Measurements from ENCODE around the gene PITPNM3.

The PITPNM3 gene

DNA sequence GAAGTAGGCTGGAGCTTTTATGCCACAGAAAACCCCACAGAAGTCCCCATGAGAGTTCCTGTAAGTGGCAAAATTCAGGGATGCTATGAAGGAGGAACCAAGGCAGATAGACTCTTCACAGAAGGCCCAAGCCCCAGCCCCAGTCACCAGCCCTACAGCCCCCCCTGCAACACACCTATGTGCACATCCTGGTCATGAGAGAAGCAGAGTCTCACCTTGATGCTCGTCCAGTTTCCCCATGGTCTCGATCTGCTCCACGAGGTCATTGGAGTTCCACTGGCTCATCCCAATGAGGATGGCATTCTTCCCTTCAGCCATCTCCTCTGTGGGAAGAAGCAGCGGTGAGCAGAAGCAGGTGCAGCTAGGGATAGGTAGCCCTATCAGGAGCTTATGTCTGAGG, 31.2 kb downstream of the PITPNM3 start:
- DNase-seq: no peak

DNA sequence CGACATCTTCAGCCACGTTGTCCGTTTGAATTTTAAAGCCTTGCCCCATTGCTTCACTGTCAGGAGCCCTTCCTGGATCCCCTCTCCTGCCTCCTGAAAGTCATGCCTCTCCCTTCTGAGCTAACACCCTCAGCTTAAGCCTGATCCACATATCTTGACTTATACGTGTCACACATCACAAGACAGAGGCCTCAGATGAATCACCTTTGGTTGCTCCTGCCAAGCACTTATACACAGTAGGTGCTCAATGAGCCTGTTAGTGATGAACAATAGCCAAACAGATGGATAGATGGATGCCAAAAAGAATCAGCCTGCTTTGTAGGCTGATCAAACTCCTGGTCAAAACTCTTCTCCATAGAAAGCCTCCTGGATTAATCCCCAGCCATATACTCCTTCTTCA, 31.8 kb downstream of the PITPNM3 start:
- DNase-seq: no peak

DNA sequence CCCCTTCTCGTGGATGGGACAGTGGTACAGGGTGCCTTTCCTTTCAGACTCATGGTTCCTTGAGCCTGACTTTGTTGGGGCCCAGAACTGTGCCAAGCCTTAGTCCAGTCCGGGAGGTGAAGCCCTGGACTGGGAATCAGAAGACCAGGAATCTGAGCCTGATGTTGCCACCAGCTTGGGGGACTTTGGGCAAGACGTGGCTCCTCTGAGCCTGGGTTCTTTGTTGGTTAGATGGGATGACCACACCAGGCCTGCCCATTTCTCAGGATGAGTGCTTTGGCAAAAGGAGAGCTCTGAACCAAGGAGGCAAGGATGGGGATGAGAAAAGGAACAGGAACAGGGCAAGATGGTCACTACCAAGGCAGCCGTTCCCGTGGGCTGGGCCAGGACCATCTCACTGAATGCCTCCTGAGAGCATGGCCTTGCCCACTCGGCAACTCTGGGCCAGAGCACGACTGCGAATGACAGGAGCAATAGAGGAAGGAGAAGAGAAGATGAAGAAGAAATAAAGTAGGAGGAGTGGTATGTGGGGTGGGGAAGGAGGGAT, 32.5 kb downstream of the PITPNM3 start:
- DNase-seq: no peak

DNA sequence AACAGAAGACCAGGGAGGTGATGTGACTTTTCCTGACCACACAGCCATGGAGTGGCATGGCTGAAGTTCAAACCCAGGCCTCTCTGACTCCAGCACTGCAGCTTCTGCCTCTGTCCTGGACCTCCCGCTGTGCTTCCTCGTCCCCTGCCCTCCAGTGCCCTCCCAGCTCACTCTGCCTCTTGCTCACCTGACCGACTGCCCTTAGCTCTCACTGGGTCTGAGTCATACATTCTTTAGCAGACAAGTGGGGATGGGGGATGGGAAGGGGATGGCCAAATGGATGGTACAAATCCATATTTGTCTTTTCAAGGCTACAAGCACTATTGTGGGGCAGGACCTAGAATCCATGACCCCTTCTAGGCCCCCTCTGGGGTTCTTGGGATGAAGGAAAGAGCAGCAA, 33.0 kb downstream of the PITPNM3 start:
- DNase-seq: no peak

DNA sequence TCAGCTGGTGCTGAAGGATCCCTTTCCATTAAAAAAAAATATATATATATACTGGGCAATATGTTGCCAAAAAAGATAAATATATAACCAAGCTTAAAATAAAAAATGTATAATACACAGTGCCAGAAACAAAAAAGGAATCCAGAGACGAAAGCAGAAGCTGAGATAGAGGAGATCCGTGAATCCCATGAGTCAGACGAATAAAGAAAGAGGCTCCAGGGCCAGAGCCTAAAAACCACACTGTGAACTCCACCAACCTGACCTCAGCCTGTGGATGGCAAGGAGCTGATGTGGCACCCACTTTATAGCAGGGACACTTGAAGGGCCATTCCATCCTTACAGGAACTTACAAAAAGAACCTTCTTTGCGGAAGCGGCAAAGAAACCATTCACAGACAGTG, 34.8 kb downstream of the PITPNM3 start:
- DNase-seq: no peak

DNA sequence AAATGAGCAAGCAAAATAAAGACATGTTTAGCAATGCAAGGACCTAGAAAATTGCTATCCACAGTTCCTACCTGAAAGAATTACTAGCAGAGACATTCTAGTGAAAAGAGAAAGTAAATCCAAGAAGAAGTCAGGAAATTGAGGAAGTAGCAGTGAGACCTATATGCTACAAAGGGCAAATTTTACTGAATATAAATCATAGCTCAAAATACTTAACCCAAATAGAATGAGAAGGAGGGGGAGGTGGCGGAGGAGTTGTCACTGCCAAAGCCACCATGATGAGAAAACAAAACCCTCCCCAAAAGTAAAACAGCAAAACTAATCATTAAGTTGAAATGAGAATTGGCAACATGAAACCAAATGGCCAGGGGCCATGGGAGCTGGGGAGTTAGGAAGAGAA, 39.3 kb downstream of the PITPNM3 start:
- DNase-seq: no peak

DNA sequence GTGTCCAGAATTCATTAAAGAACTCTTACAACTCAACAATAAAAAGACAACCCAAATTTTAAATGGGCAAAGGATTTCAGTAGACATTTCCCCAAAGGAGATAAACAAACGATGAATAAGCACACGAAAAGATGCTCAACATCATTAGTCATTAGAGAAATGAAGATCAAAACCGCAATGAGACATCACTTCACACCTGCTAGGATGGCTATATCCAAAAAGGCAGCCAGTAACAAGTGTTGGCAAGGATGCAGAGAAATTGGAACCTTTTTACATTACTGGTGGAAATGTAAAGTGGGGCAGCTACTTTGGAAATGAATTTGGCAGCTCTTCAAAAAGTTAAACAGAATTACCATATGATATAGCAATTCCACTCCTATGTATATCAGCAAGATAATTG, 42.0 kb downstream of the PITPNM3 start:
- DNase-seq: no peak

DNA sequence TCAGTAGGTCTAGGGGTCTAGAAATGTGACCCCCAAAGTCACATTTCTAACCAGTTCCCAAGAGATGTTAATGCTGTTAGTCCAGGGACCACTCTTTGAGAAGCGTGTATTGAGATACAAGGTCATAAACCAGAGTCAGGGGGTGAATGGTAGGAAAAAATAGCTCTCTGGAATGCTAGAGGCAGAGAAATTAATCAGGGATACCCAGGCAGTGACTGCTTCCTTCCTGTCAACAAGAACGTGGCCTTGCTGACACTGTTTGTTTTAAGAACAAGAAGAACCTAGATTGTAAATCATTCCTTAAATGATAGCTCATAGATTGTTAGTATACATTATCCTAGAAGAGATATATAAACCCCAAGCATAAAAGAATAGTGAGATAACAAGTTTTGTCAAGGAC, 43.8 kb downstream of the PITPNM3 start:
- DNase-seq: no peak

DNA sequence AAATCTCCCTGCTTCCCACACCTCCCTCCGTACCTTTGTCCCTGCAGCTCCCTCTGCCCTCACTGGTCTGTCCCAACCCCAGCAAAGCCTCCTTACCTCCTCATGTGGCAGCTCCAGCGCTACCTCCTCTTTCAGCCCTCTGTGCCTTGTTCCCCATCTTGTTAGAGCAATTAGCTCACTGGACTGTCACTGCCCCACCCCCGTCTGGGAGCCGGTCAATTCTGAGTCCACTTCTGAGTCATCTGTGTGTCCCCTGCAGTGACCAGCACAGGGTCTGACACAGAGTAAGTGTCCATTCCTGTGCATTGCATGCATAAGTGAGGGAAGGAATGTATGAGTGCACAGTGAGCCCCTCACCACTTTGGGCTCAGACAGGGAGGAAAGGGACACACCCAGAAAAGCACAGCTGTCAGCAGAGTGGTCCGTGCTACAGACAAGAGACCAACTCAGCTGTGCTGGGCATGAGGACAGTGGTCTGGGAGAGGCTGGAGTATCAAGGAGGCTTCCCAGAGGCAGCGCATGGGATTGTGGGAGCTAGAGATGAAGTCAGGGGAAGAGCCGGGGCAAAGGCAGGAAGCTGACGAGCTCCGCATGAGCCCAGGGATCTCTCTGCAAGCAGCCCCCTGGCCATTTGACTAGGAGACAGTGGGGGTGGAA, 45.9 kb downstream of the PITPNM3 start:
- DNase-seq: no peak

DNA sequence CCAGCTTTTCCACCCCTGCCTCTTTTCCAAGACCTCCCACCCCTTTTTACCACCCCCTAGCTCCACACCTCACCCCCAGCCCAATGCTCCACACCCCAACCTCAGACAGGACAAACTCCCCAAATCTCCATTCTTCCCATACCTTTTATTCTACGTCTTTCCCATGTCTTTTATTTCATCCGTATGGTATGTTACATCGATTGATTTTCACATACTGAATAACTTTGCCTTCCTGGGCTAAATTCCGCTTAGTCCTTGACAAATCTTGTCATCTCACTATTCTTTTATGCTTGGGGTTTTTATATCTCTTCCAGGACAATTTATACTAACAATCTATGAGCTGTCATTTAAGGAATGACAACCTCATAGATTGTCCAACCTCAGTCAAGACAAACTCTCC, 46.4 kb downstream of the PITPNM3 start:
- DNase-seq: no peak

DNA sequence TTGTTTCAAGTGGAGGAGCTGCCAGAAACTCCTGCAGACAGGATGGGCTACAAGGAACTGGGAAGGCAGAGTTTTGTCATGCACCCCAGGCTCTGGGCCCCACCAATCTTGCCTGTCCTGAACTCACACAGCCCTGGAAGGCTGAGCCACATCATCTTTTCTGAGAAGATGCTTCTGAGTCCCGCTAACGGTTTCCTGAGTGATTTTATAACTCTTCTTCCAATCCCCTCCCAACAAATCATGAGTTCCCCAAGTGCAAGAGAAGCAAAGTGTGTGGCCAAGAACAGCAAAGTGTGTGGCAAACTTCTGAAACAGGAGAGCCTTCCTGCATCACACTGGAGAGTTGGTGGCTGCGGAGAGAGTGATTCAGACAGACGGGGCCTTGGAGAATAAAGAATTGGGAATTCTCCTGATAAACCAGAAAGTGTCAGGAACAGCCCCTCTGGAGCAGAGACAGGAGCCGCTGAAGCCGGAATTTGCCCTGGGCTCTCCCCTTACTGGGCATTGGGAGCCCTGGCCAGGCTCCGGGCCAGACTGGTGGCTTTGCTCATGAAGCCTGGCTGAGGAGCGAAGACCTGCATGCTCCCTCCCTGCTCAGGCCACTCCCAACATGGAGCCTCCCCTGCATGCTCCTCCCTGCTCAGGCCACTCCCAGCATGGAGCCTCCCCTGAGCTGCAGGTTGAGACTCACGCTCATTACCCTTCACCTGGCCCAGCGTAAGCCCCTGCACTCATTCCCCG, 47.2 kb downstream of the PITPNM3 start:
- no peak for DNase-seq

DNA sequence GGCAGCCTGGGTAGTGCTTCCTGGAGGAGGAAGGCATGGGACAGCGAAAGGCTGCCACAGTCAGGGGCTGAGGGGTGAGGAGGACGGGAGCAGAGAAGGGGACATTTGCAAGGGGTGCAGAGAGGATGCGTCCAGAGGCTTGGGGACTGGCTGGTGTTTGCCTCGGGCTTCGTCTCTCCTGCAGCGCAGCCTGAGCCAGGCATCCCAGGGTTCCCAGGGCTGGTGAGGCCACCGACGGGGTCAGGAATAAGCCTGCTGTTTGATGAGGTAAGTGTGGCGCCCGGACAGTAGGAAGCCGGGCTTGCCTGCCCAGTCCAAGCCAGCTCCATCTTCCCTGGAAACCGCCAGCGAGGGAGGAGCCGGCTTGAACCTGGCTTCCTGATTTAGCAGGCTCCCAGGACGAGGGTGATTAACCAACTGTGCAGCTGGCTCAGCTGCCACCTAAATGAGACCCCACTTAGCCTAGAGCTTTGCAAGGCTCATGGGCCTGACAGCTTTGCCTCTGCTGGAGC, 47.8 kb downstream of the PITPNM3 start:
- no peak for DNase-seq

DNA sequence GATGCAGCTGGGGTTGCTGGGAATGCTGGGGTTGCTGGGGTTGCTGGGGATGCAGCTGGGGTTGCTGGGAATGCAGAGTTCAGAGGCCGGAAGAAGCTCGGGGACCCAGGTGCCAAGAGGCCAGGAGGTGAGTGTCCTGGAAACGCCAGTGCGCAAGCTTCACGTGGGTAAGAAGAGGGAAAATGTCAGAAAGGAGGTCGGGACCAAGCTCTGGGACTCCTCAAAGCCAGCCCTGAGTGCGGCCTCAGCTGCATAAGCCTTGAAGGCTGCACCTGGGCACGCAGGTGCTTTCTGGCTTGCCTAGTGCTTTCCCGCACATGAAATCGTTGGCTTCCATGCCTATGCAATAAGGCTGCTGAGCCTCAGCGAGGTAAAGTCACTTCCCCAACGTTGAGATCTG, 48.3 kb downstream of the PITPNM3 start:
- no peak for DNase-seq

DNA sequence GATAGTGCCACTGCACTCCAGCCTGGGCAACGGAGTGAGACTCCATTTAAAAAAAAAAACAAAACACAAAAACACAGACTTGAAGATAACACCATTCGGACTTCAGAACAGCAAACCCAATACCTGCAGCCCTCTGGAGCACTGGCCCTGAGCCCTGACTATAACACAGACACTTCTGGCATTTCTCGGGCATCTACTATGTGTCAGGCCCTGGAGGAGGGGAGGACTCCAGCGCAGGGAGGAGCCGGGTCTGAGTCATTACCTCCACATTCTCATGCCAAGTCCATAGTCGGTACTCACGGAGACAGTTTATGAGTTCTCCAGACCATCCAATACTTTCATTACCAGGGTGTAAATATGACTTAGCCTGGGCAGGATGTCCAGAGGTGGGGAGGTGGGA, 48.8 kb downstream of the PITPNM3 start:
- DNase-seq: no peak

DNA sequence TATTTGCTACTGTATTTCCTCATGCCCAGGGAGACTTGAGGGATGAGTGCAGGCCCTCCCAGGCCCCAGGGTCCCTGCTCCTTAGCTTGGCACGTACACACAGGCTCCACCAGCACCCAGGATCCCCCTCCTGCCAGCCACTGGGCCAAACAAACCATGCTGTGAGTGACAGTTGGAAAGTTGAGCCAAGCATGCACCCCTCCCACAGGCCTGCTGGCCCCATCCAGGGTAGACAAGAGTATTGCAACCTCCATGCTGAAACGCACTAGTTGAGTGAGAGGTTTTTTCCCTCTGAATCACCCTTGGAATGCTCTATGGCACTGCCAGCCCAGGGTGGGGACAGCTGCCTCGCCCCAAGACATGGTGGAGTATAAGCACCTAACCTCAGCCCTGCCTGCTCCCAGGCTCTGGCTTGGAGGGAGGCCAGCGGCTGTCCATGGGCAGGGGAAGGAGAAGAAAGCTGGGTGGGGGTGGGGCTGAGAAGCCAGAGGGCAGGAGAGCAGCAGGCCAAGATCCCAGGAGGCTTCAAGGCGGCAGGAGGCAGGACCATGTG, 49.6 kb downstream of the PITPNM3 start:
- DNase-seq: no peak

DNA sequence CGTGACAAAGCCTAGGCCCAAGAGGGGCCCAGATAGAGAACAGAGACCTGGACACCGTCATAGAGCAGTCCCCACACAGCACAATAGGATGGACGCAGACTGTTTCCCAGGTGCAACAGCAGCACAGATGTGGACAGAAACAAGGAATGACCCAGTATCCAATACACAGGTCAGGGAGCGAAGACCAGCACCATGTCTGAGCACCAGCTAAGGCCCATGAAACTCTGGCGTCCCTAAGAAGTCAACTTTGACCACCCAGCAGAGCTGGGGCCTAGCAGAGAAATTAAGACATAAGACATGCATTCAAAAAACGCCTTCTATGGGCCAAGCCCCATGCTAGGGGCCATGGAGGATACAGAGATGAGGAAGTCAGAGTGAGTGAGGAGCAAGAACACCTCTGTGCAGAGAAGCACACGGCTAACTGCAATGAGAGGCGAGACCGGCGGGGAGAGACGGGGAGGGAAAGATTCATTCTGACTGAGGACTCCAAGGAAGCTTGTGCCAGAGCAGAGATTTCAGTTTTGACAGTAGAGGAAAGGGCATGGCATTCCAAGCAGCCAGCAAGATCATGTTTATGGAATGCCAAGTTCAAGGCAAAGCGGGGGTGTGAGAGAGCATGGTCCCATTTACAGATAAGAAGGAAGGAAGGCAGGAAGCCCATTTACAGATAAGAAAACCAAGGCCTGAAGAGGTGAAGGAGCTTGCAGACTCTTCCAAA, 50.8 kb downstream of the PITPNM3 start:
- no peak for DNase-seq

DNA sequence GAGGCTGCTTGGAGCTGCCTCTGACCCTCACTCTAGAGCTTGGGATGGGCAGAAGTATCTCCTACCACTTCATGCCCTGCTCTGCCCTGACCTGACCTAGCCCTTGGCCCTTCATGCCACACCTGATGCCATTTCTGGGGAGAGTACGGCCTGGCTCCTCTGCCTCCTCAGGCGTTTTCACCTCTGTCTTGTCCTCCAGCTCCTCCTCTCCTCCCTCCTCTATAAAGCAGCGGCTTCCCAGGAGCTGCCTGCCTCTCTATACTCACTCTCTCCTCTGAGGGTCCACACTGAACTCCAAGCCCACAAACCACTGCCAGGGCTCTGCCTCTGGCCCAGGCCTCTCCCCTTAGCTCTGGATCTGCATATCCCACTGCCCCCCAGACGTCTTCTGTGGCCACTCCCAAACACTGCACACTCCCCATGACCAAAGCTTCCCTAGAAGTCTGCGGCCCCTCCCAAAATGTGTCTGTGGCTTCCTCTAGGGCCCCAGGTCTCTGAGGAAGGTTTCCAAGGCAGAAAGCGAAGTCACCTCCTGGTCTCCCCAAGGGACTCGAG, 52.6 kb downstream of the PITPNM3 start:
- no peak for DNase-seq

DNA sequence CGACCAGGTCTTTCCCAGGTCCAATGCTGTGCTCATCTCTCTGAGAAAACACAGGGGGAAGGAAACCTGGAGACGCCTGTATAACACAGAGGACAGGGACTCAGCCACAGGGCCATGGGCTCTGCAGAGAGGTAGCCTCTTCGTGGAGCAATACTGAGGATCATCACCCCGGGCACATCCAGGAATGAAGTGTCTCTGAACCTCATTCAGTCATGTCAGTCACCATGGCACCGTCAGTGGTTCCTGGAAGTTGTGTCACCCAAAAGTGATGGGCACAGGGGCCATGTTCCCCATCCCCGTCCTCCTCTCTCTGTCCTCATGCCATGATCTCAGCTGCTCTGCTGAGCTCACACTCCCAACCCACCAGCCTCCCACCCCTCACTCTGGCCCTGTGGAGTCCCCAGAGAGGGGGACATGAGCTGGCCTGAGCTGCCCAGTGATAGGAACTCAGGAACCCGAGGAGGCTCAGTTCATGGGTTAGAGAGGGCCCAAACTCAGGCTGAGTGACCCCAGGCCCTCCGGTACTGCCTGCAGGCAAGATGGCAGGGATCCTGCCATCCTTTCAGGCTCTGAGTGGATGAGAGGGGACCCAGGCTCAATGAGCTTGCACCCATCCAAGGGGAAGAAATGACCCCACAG, 53.4 kb downstream of the PITPNM3 start:
- DNase-seq: no peak

DNA sequence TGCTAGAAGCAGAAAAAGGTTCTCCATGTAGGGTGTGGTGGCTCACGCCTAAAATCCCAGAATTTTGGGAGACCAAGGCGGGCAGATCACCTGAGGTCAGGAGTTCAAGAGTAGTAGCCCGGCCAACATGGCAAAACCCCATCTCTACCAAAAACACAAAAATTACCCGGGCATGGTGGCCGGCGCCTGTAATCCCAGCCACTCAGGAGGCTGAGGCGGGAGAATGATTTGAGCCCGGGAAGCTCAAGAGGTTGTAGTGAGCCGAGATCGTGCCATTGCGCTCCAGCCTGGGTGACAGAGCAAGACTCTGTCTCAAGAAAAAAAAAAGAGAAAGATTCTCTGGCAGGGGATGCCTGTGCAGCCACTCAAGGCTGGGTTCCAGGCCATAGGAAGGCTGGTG, 54.2 kb downstream of the PITPNM3 start:
- no peak for DNase-seq

DNA sequence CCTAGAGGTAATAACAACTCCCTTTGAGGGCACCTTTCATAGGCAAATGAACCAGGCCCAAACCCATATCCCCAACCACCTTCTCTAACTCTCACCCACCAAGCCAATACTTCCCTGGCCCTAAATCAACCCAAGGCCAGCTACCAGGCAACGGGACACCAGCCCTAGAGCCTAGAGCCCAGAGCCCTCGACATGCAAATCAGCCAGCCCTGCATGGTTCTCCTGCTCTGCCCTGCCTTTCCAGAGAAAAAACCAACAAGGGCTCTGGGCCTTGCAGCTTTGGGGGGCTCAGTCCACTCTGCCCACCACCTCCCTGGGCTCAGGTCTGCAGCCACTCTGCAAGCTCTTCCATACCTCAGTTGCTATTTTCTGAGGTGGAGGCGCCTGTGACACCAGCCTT, 55.0 kb downstream of the PITPNM3 start:
- DNase-seq: no peak

DNA sequence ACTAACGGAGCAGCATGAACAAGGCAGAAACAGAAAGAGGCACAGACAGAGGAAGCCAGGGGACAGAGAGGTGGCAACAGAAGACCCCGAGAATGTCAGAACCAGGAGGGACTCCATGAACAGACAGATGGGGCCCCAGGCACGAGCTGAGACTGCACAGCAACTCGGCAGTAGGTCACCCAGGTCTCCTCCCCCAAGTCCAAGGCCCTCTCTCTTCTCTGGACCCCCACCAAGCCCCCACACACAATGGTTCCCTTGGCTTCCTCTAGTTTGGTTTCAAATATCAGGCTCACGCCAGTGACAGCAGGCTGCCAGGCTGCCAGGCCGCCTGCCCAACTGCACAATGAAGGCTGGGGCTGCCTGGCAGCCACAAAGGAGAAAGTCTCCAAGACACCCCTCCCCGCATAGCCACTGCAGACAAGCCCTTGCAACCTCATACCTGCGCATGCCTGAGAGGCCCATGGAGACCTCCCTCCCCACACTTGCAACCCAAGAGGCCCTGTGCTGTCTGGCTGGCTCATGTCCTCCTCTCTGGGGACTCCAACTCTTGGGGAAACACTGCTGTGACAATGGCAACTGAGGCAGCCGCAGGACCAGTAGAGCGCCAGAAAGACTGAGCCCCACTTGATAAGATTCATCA, 57.3 kb downstream of the PITPNM3 start:
- DNase-seq: no peak

DNA sequence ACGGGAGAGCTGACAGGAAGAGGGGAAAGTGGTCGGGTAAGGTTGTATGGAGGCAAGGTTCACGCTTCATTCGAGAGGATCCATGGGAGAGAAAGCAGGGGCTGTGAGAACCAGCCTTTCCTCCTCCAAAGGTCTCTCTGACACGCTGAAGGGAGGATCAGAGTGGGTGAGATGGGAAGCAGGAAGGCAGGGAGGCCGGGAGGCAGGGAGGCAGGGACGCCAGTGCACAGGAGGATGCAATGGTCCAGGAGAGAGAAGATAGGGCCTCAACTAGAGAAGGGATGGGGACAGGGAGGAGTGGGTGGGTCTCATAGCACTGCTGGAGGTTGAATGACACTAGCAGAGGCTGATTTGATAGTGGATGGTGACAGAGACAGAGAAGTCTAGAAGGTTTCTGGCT, 58.0 kb downstream of the PITPNM3 start:
- no peak for DNase-seq

Measured in NCI-H1417 (cell line).